ENCODE data around the gene INPP5A. TPM values are rescaled to one million over a fixed set of nuclear protein-coding genes. Genes with fewer than 3 reads are reported as not detected.
A peak's percentile ranks its signal among the peaks of the same experiment; 100 is the strongest.

INPP5A gene
- total RNA-seq, 2 donors from 2014 or later = 14.8 to 18.6 TPM

DNA sequence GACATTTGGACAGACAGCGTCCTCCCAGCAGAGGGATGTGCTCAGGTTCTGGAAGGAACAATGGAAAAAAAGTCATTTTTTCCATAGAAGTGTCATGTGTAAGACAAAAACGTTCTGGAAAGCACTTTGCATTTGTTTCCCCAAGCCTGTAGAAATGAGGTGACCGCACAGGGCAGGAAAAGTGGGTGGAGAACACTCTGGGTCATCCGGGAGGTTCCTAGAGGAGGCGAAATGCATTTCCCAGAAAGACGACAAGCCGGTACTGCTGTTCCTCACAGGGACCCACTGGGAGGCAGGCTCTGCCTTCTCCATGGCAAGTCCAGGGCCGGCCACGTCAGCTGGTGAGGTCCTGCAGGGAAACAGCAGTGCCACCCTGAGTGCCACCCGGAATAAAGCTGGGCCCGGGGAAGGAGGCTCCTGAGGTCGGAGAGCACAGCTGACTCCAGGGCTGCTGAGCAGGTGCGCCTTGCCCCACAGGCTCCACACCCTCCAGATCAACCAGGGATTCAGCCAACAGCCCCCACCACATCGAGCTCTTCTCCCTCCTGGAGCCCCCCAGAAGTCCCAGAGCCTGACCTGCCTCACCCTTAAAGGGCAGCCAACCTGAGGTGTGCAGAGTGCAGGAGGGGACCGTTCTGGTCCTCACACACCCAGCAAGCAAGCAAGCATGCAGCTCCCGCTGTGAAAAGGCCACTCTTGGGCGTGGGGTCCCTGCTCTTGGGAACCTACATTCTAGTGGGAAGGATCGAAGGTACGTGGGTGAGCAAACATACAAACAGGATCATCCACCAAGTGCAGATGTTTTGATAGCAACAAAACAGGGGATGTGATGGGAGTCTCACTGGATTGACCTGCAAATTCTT lies 28.8 kb upstream of the INPP5A start:
- ATAC-seq (no peak), DNase-seq (ENCODE audit: low spot score) (no peak)
- Mint-ChIP-seq H3K9me3 (no peaks in the 10 kb centered on the region), H3K4me3 (no peak overlapping the region), H3K36me3 (no peaks in the 10 kb centered on the region), H3K27ac (no peak overlapping the region), H3K27me3 (peaks cover 5 to 7% of the 10 kb centered on the region in 2 donors), H3K4me1 (ENCODE audit: low read depth in 2 of 2) (no peaks in the 10 kb centered on the region)

DNA sequence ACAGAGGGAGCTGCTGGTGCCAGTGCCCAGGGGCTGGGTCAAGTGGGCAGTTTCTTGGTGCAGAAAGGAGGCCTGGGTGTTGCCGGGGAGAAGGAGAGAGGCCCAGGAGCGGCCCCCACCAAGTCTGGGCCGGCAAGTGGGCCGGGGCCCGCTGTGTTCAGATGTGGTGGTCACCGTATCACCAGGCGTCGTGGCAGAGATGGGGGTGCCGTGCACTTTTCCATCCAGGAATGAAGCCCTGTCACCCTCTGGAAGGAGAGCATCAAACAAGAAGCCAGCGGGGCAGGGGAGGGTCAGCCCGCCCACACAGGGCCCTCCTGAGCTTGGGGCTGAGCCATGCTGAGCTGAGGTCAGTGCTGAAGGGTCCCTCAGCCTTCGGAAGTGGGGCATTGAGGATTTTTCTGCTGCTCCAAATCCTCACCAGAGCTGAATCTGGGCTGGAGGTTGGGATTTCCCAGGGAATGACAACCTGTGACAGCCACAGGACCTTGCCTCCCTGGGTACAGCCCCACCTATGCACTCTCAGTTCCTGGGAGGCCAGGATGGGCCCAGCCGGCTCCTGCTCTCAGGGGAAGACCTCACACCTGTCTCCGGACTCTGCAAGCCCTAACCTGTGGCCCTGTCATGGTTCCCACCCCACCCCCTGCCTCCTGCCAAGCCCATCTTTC lies 27.9 kb upstream of the INPP5A start:
- Mint-ChIP-seq H3K27ac (no peak overlapping the region), H3K4me1 (ENCODE audit: low read depth in 2 of 2) (no peaks in the 10 kb centered on the region), H3K9me3 (no peaks in the 10 kb centered on the region), H3K4me3 (no peak overlapping the region), H3K27me3 (peaks cover 5 to 7% of the 10 kb centered on the region in 2 donors), H3K36me3 (no peaks in the 10 kb centered on the region)
- ATAC-seq (peak in 1 of 2 donors; percentile 44), DNase-seq (ENCODE audit: low spot score) (no peak)

DNA sequence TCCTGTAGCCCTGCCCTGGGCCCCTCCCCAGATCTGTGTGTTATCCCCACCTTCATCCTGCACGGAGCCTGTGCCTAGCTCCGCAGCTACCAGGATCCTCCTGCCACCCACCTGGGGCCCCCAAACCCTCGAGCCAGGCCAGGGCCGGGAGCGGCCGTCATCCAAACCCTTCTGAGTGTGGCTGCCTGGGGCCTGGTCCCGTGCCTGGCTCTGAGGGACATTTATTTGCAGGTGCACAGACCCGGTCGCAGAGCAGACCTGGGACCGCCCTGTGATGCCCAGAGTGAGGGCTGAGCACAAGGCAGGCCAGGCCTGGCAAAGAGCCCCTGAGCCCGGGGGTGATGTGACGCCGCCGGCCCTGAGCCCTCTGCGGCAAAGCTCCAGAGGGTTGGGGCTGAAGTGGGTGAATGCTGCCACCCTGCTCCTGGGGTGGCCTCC lies 27.4 kb upstream of the INPP5A start:
- Mint-ChIP-seq H3K9me3 (no peaks in the 10 kb centered on the region), H3K27ac (no peak overlapping the region), H3K36me3 (no peaks in the 10 kb centered on the region), H3K4me3 (no peak overlapping the region), H3K4me1 (ENCODE audit: low read depth in 2 of 2) (no peaks in the 10 kb centered on the region), H3K27me3 (peaks cover 5 to 7% of the 10 kb centered on the region in 2 donors)
- ATAC-seq (peak in 1 of 2 donors; percentile 48), DNase-seq (ENCODE audit: low spot score) (no peak)

DNA sequence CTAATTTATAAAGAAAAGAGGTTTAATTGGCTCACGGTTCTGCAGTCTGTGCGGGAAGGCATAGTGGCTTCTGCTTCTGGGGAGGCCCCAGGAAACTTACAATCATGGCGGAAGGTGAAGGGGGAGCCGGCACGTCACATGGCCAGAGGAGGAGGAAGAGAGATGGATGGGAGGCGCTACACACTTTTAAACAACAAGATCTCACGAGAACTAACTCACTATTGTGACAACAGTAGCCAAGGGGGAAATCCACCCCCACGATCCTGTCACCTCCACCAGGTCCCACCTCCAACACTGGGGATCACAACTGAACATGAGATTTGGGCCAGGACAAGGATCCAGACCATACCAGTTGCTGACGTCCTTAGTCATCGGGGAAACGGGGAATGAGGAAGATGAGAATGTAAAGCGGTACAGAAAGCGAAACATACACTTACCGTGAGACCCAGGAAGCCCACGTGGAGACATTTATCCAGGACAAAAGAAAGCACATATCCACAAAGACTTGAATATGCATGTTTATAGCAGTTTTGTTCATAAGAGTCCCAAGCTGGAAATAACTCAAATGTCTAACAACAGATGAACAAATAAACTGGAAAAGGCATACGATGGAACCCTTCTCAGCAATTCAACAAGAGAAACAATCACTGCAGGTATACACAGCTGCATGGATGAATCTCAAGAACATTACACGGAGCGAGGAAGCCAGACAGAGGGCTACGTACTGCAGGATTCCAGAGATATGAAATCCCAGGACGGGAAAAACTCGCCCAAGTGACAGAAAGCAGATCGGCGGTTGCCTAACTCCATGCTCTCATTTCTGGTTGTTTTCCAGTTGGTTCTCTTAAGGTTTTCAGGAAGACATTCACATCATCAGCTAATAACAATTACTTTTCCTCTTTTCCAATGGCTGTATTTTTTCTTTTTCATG lies 26.2 kb upstream of the INPP5A start:
- ATAC-seq (no peak), DNase-seq (ENCODE audit: low spot score) (no peak)
- no peak overlapping the region for H3K27ac Mint-ChIP-seq
- H3K9me3 Mint-ChIP-seq = no peaks in the 10 kb centered on the region
- no peak overlapping the region for H3K4me3 Mint-ChIP-seq
- H3K36me3 Mint-ChIP-seq = no peaks in the 10 kb centered on the region
- H3K4me1 Mint-ChIP-seq (ENCODE audit: low read depth in 2 of 2) = no peaks in the 10 kb centered on the region
- peaks cover 5 to 7% of the 10 kb centered on the region in 2 donors for H3K27me3 Mint-ChIP-seq

DNA sequence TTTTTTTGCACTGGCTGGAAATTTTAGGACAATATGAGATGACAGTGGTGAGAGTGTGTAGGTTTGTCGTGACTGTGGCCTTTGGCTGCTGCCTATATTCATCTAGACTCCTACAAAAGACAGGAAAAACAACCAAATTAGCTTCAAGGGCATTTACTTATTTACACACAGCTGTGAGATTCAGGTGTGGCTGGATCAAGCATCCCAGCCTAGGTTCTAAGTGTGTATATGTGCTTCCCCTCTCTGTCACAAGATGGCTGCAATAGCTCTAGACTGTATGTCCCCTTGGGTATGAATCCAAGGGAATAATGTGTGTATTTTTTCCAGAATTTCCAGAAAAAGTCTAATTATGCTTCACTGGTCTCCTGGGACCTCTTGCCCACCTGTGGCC lies 25.5 kb upstream of the INPP5A start:
- no peak overlapping the region for H3K27ac Mint-ChIP-seq
- H3K4me1 Mint-ChIP-seq (ENCODE audit: low read depth in 2 of 2) = no peaks in the 10 kb centered on the region
- ATAC-seq (no peak), DNase-seq (ENCODE audit: low spot score) (no peak)
- no peak overlapping the region for H3K4me3 Mint-ChIP-seq
- no peaks in the 10 kb centered on the region for H3K9me3 Mint-ChIP-seq
- H3K27me3 Mint-ChIP-seq = peaks cover 5 to 7% of the 10 kb centered on the region in 2 donors
- no peaks in the 10 kb centered on the region for H3K36me3 Mint-ChIP-seq

DNA sequence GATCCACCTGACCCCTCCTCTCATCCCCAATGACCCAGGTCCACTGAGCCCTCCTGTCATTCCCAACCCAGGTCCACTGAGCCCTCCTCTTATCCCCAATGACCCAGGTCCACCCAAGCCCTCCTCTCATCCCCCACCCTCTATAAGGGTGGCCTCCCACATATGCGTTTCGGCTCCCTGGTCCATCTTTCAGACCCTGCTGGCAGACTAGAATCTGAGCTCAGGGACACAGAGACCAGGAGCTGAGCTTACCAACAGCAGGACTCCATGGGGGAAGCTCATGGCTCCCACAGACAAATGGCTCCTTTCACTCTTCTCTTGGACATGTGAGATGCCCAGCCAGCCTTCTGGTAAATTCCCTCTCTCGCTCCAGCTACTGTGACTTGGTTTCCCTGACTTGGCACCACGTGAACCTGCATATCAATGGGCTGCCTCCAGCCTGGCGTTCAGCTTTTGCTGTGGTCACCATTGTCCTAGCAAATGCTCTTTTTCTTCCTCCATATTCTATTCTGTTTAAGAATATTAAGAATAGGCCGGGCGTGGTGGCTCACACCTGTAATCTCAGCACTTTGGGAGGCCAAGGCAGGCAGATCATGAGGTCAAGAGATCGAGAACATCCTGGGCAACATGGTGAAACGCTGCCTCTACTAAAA lies 24.8 kb upstream of the INPP5A start:
- no peaks in the 10 kb centered on the region for H3K36me3 Mint-ChIP-seq
- H3K27ac Mint-ChIP-seq = peak overlapping the region in 1 of 2 donors; percentile 24
- DNase-seq (ENCODE audit: low spot score) = no peak
- H3K27me3 Mint-ChIP-seq = peaks cover 5 to 7% of the 10 kb centered on the region in 2 donors
- H3K9me3 Mint-ChIP-seq = no peaks in the 10 kb centered on the region
- H3K4me1 Mint-ChIP-seq (ENCODE audit: low read depth in 2 of 2) = no peaks in the 10 kb centered on the region
- ATAC-seq = no peak
- no peak overlapping the region for H3K4me3 Mint-ChIP-seq

DNA sequence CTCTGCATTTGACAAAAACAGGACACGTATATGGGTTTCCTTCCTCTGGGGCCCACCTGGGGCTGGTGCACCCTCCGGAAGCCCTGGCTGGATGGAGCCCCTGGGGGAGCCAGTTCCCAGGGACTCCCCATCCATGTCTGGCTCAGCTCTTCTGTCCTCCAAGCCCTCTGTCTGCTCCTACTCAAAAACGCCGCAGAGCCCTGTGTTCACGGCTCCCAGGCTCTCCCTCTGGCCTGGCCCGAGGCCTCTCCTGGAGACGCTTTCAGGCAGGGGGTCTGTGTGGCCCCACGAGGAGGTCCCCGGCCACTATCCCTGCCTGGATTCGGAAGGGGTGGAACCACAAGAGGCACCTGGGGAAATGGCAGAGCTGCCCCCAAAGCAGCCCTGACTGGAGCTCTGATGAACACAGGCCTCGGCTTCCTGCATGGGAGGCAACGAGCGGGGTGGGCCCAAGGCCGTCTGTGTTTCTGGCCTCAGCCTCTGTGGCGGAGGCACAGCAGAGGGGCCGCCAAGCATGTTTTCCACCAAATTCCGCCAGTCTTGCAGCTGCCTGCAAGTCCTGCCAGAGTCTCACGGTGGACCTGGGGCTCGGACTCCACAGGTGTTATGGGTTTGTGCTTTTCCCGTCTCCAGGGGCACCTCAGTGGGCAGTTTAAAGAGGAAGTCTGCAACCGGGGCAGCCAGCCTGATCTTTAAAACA lies 22.6 kb upstream of the INPP5A start:
- peaks cover 5 to 7% of the 10 kb centered on the region in 2 donors for H3K27me3 Mint-ChIP-seq
- H3K4me3 Mint-ChIP-seq = no peak overlapping the region
- ATAC-seq = no peak

DNA sequence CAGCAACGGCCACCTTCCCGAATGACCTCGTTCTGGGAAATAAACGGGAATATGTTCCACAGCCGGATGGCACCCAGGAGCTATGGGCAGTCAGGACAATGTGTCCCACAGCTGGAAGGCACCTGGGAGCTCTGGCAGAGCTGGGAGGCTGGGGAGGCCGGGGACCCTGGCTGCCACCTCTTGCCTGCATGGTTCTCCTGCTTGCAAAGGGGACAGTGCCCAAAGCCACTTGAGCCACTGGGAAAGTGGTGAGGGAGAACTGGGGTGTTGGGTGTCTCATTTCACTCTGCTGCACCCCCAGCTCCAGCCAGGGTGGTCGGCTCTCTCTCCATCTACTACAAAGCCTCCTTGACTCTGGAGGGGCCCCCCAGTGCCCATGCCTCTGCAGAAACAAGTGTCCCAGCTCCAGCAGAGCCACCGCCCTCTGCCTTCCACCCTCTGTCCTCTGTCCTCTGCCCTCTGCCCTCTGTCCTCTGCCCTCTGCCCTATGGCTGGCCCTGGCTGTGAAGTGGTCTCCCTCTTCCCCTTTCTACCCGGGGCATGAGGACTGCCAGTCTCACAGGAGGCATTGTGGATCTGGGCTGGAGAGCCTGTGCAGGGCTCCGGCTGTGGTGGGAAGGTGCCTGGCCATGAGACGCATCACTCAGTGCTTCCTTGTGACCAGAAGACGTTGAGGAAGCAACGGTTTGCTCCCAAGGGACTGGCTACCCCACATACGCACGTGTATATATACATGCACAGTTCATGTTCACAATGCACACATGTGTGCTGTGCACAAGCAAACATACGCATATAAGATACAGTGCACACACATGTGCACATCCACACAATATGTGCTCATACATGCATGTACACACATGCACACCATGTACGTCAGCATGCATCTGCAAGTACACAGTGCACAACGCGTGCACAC lies 21.5 kb upstream of the INPP5A start:
- no peaks in the 10 kb centered on the region for H3K4me1 Mint-ChIP-seq (ENCODE audit: low read depth in 2 of 2)
- DNase-seq (ENCODE audit: low spot score) = no peak
- H3K27me3 Mint-ChIP-seq = peaks cover 5 to 7% of the 10 kb centered on the region in 2 donors
- no peak for ATAC-seq
- H3K4me3 Mint-ChIP-seq = no peak overlapping the region
- H3K27ac Mint-ChIP-seq = no peak overlapping the region
- H3K36me3 Mint-ChIP-seq = no peaks in the 10 kb centered on the region
- no peaks in the 10 kb centered on the region for H3K9me3 Mint-ChIP-seq

More for the DNA sequence above, 22.6 kb upstream of the INPP5A start:
- DNase-seq (ENCODE audit: low spot score) = no peak
- H3K27ac Mint-ChIP-seq = no peak overlapping the region
- no peaks in the 10 kb centered on the region for H3K4me1 Mint-ChIP-seq (ENCODE audit: low read depth in 2 of 2)
- H3K36me3 Mint-ChIP-seq = no peaks in the 10 kb centered on the region
- H3K9me3 Mint-ChIP-seq = no peaks in the 10 kb centered on the region

DNA sequence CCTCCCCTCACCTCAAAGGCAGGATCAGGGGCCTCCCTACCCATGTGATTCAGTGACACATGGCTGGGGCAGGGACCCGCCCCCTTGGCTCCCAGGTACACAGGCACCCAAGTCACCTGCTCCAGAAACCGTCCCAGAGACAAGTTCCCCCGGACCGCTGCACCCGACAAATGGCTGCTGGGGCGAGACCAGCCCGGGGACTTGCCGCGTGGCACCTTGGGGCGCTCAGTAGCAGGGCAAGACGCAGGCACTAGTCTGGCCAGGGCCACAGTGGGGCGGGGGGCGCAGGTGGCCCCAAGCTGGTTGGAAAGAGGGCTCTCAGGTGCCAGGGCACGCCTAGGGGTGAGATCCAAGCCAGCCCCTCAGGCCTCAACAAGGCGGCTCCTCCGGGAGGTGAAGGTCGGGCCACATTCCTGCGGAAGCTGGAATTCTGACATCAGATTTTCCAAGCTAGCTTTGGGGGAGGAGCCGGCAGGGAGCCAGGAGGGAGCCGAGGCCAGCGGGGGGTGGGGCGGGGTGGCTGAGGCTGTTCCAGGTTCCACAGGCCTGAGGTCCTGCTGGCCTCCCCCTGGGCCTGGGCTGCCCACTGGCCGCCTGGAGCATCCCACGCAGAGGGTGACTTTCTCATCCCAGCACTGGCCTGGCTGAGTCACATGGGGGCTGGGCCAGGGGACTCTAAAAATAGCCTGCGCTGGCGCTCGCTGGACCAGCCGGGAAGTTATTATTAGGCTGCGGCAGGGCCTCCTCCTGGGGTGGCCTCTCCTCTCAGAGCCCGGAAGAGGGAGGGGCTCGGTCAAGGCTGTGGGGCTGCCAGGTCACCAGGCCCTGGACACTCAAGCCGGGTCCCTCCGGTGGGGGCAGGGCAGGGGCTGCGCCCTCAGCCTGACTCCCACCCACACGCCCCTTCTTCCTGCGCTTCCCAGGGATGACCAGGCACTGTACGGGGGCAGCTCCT lies 20.5 kb upstream of the INPP5A start:
- no peaks in the 10 kb centered on the region for H3K36me3 Mint-ChIP-seq
- DNase-seq (ENCODE audit: low spot score) (no peak), ATAC-seq (no peak)

DNA sequence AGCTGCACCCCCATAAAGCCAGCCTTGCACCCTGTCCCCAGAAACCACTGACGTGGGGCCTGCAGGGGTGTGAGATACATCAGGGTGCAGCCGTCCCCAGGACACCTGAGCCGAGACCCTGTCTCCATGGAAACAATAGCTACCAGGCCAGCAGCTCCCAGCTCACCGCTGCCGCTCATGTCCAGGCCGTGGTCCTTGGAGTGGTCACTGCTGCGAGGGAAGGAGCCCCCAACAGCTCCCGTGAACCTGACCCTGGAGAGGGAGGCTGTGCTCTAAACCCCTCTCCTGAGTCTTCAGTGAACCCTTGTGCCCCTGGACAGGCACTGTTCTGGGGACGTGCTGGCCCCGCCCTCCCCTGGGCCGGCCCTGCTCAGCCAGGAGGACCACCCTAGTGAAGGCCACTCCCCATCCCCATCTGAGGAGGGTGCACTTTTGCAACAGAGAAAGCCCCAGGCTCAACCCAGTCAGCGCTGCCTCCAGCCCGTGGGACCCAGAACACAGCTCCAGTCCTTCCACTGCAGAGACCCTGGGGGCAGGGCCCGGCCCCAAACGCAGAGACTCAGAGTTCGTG lies 19.6 kb upstream of the INPP5A start:
- DNase-seq (ENCODE audit: low spot score) = no peak
- Mint-ChIP-seq H3K9me3 (no peaks in the 10 kb centered on the region), H3K27me3 (peaks cover 2% of the 10 kb centered on the region in 2 donors), H3K4me3 (no peak overlapping the region), H3K36me3 (no peaks in the 10 kb centered on the region), H3K4me1 (ENCODE audit: low read depth in 2 of 2) (no peaks in the 10 kb centered on the region), H3K27ac (no peak overlapping the region)
- ATAC-seq = no peak

More for the DNA sequence above, 20.5 kb upstream of the INPP5A start:
- no peak overlapping the region for H3K4me3 Mint-ChIP-seq
- peaks cover 4 to 7% of the 10 kb centered on the region in 2 donors for H3K27me3 Mint-ChIP-seq
- no peak overlapping the region for H3K27ac Mint-ChIP-seq
- no peaks in the 10 kb centered on the region for H3K9me3 Mint-ChIP-seq
- H3K4me1 Mint-ChIP-seq (ENCODE audit: low read depth in 2 of 2) = no peaks in the 10 kb centered on the region
